Adipocyte (in vitro differentiated cells): ENCODE measurements around the gene CDA.

Source experiments
- DNase-seq: peaks from one replicate; pipeline ENCODE4 v3.0.0-alpha.2; 2015; ENCODE audit warnings: low read depth
- H3K27me3 ChIP-seq: replicated peaks from 2 replicates; pipeline ENCODE4 v1.7.0; 2013; ENCODE audit warnings: mild to moderate bottlenecking, low read length, moderate library complexity; ENCODE audit not compliant: control insufficient read depth, insufficient read depth
- H3K36me3 ChIP-seq: 2 replicates; pipeline ENCODE4 v1.7.0; 2013; ENCODE audit warnings: low read length, mild to moderate bottlenecking, moderate library complexity; ENCODE audit not compliant: control insufficient read depth, insufficient read depth, severe bottlenecking
- H3K4me1 ChIP-seq: 2 replicates; pipeline ENCODE4 v1.7.0; 2013; ENCODE audit warnings: mild to moderate bottlenecking, low read length, moderate library complexity; ENCODE audit not compliant: control insufficient read depth, insufficient read depth
- H3K4me3 ChIP-seq: 2 replicates; pipeline ENCODE4 v1.7.0; 2013; ENCODE audit warnings: mild to moderate bottlenecking, low read length, moderate library complexity
- H3K9ac ChIP-seq: 2 replicates; pipeline ENCODE4 v1.7.0; 2013; ENCODE audit warnings: mild to moderate bottlenecking, low read length, moderate library complexity
- H3K9me3 ChIP-seq: 2 replicates; pipeline ENCODE4 v1.7.0; 2013; ENCODE audit warnings: mild to moderate bottlenecking, low read length, moderate library complexity; ENCODE audit not compliant: control insufficient read depth

Gene CDA

GRCh38 chr1:20589331-20590278, 708 bp downstream of the CDA start:
- no peaks in the 10 kb centered on the region for H3K27me3 ChIP-seq
- no peak for DNase-seq
- peaks cover 39% of the 10 kb centered on the region for H3K4me1 ChIP-seq
- H3K4me3 ChIP-seq, result peak overlapping the region; percentile 64
- H3K9ac ChIP-seq, result peak overlapping the region; percentile 50
- no peaks in the 10 kb centered on the region for H3K9me3 ChIP-seq
- no peaks in the 10 kb centered on the region for H3K36me3 ChIP-seq

GRCh38 chr1:20590306-20590777, 1.4 kb downstream of the CDA start:
- H3K27me3 ChIP-seq, result no peaks in the 10 kb centered on the region
- no peaks in the 10 kb centered on the region for H3K36me3 ChIP-seq
- H3K4me1 ChIP-seq, result peaks cover 39% of the 10 kb centered on the region
- DNase-seq, result no peak
- H3K9ac ChIP-seq, result peak overlapping the region; percentile 50
- no peaks in the 10 kb centered on the region for H3K9me3 ChIP-seq
- H3K4me3 ChIP-seq, result peak overlapping the region; percentile 64

GRCh38 chr1:20593756-20594155, 4.9 kb downstream of the CDA start:
- peaks cover 21% of the 10 kb centered on the region for H3K4me1 ChIP-seq
- no peak for DNase-seq
- H3K36me3 ChIP-seq, result no peaks in the 10 kb centered on the region
- no peak overlapping the region for H3K9ac ChIP-seq
- H3K4me3 ChIP-seq, result no peak overlapping the region
- no peaks in the 10 kb centered on the region for H3K27me3 ChIP-seq
- H3K9me3 ChIP-seq, result no peaks in the 10 kb centered on the region

- H3K9ac ChIP-seq, result no peak overlapping the region
- H3K27me3 ChIP-seq, result no peaks in the 10 kb centered on the region
- H3K4me1 ChIP-seq, result peaks cover 11% of the 10 kb centered on the region
- no peak for DNase-seq
- H3K9me3 ChIP-seq, result no peaks in the 10 kb centered on the region
- no peak overlapping the region for H3K4me3 ChIP-seq
- no peaks in the 10 kb centered on the region for H3K36me3 ChIP-seq
Measured at GRCh38 chr1:20594746-20595145, 5.8 kb downstream of the CDA start.

- no peak overlapping the region for H3K4me3 ChIP-seq
- no peak overlapping the region for H3K9ac ChIP-seq
- DNase-seq, result no peak
- no peaks in the 10 kb centered on the region for H3K36me3 ChIP-seq
- no peaks in the 10 kb centered on the region for H3K9me3 ChIP-seq
- H3K4me1 ChIP-seq, result no peaks in the 10 kb centered on the region
- no peaks in the 10 kb centered on the region for H3K27me3 ChIP-seq
Measured at GRCh38 chr1:20596106-20596505, 7.2 kb downstream of the CDA start.

- no peaks in the 10 kb centered on the region for H3K36me3 ChIP-seq
- no peak for DNase-seq
- H3K9me3 ChIP-seq, result no peaks in the 10 kb centered on the region
- H3K4me1 ChIP-seq, result no peaks in the 10 kb centered on the region
- no peaks in the 10 kb centered on the region for H3K27me3 ChIP-seq
- H3K4me3 ChIP-seq, result no peak overlapping the region
- no peak overlapping the region for H3K9ac ChIP-seq
Measured at GRCh38 chr1:20597650-20598049, 8.8 kb downstream of the CDA start.

GRCh38 chr1:20600156-20600555, 11.3 kb downstream of the CDA start:
- H3K9me3 ChIP-seq, result no peaks in the 10 kb centered on the region
- DNase-seq, result no peak
- H3K4me3 ChIP-seq, result no peak overlapping the region
- no peak overlapping the region for H3K9ac ChIP-seq
- no peaks in the 10 kb centered on the region for H3K27me3 ChIP-seq
- no peaks in the 10 kb centered on the region for H3K36me3 ChIP-seq
- peaks cover 23% of the 10 kb centered on the region for H3K4me1 ChIP-seq

- no peak overlapping the region for H3K4me3 ChIP-seq
- no peaks in the 10 kb centered on the region for H3K9me3 ChIP-seq
- no peaks in the 10 kb centered on the region for H3K36me3 ChIP-seq
- H3K27me3 ChIP-seq, result no peaks in the 10 kb centered on the region
- no peak overlapping the region for H3K9ac ChIP-seq
- peaks cover 23% of the 10 kb centered on the region for H3K4me1 ChIP-seq
- peak; percentile 27 for DNase-seq
Measured at GRCh38 chr1:20601129-20601825, 12.4 kb downstream of the CDA start.

- no peak for DNase-seq
- Histone ChIP-seq H3K4me3 (no peak overlapping the region), H3K9ac (no peak overlapping the region)
Measured at GRCh38 chr1:20602851-20603450, 14.1 kb downstream of the CDA start.

GRCh38 chr1:20603504-20604464, 14.9 kb downstream of the CDA start:
- Histone ChIP-seq H3K9ac (peak overlapping the region; percentile 35), H3K4me1 (peaks cover 23% of the 10 kb centered on the region), H3K9me3 (no peaks in the 10 kb centered on the region), H3K27me3 (no peaks in the 10 kb centered on the region), H3K4me3 (no peak overlapping the region), H3K36me3 (no peaks in the 10 kb centered on the region)
- DNase-seq, result peak; percentile 57

More at GRCh38 chr1:20602851-20603450, 14.1 kb downstream of the CDA start:
- Histone ChIP-seq H3K36me3 (no peaks in the 10 kb centered on the region), H3K9me3 (no peaks in the 10 kb centered on the region), H3K27me3 (no peaks in the 10 kb centered on the region), H3K4me1 (peaks cover 23% of the 10 kb centered on the region)
